ENCODE results near the gene PERM1.
"Not testable (repeated sequence)": the region's sequence is repeated elsewhere in the genome, so short reads cannot be mapped to it uniquely, and the experiment has no call there.

Gene PERM1

DNA sequence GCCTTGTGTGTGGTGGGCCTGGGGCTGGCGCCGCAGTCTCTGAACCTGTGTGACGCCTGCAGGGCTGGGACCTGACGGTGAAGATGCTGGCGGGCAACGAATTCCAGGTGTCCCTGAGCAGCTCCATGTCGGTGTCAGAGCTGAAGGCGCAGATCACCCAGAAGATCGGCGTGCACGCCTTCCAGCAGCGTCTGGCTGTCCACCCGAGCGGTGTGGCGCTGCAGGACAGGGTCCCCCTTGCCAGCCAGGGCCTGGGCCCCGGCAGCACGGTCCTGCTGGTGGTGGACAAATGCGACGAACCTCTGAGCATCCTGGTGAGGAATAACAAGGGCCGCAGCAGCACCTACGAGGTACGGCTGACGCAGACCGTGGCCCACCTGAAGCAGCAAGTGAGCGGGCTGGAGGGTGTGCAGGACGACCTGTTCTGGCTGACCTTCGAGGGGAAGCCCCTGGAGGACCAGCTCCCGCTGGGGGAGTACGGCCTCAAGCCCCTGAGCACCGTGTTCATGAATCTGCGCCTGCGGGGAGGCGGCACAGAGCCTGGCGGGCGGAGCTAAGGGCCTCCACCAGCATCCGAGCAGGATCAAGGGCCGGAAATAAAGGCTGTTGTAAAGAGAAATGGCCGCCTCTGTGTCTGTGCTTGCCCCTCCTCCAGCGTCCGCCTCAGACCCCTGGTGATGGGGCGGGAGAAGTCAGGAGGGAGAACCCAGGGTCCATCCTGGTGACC, 32.2 kb upstream of the PERM1 start:
- peak; percentile 48 for DNase-seq

DNA sequence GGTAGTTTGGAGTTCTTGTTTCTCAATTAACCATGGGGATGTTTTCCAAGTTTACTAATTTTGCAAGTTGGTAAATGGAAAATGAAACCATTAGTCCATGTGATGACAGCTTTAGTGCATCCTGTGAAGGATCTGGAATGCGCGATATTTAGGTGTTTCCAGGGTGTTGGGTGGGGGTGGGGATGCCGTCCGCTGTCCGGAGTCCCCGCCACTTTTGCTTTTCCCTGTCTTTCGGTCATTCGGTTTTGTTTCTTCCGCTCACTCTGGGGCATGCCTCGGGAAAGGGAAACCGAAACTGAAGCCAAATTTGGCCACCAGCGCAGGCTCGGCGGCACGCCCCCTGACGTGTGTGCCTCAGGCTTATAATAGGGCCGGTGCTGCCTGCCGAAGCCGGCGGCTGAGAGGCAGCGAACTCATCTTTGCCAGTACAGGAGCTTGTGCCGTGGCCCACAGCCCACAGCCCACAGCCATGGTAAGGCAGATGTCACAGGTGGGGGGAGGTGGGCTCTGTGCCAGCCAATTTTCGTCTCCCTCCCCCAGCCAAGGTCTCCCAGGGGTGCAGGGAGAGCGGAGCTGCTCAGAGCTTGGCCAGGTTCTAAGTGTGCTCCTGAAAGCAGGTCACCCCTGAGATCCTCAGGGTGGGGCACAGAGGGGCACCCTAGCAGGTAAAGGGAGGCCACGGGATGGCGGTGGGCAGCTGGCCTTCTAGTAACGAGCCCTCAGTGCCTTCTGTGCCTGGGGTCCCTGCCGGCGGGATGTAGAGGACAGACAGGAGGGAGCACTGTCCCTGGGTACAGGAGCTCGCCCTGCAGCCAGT, 31.4 kb upstream of the PERM1 start, which contains the start of gene ISG15:
ISG15 (plus strand) TSS at position 393 of the 817 bp plus-strand sequence; CDS start at position 470, 77 bp downstream.
- DNase-seq, result peak; percentile 91

DNA sequence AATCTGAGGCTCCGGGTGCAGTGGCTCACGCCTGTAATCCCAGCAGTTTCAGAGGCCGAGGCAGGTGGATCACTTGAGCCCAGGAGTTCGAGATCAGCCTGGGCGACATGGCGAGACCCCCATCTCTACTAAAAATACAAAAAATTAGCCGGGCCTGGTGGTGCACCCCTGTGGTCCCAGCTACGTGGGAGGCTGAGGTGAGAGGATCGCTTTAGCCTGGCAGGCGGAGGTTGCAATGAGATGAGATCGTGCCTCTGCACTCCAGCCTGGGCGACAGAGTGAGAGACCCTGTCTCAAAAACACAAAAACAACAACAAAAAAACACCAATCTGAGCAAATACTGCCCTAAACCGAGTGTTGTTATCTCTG, 30.8 kb upstream of the PERM1 start:
- not testable (repeated sequence) for DNase-seq

- DNase-seq, result no peak
These were observed 29.6 kb upstream of the PERM1 start for GRCh38 chr1:1011396-1011949.

DNA sequence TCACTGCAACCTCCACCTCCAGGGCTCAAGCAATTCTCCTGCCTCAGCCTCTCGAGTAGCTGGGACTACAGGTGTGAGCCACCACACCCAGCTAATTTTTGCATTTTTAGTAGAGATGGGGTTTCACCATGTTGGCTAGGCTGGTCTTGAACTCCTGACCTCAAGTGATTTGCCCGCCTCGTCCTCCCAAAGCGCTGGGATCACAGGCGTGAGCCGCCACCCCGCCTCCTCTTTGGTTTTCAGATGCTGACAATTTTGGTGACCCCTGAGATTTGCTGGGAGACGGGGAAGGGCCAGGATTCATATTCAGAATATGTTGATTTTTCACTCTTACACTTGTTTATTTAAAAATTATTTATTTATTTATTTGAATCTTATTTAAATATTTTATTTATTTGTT, 28.2 kb upstream of the PERM1 start:
- DNase-seq, result not testable (repeated sequence)

DNA sequence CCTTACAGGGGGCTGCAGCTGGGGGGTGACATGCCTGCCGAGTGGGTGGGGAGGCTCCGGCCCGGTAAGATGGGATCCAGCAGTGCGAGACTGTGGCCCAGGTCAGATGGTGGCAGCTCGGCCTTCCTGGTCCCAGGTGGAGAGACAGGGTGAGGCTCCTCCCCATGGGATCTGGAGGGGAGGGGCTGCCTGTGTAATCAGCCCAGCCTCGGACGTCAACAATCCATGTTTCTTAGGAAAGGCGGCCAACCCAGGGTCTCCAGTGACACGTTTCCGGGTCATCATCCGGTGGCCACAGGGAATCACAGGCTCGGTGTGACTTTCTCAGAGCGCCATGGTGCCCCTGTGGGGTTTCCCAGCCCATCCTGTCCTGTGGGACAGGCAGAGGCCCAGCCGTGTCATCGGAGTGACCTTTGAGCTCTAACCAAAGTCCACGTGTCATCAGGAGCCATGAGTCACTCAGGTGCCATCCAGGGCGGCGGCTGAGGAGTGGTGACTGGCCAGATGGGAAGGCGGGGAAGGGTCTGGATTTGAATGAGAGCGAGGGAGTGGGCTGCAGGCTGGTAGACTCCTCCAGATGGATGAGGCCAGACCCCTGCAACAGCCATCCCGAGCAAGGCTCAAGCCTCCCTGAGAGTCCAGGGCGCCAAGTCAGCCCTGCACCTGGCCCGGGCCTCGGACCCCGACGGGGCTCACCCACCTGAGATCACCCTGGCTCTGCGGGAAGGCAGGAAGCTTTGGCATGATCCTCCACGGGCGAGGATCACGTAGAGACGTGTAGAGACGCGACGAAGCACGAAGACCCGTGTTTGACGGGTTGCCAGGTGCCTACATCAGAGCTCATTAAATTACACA, 24.6 kb upstream of the PERM1 start:
- DNase-seq, result no peak

DNA sequence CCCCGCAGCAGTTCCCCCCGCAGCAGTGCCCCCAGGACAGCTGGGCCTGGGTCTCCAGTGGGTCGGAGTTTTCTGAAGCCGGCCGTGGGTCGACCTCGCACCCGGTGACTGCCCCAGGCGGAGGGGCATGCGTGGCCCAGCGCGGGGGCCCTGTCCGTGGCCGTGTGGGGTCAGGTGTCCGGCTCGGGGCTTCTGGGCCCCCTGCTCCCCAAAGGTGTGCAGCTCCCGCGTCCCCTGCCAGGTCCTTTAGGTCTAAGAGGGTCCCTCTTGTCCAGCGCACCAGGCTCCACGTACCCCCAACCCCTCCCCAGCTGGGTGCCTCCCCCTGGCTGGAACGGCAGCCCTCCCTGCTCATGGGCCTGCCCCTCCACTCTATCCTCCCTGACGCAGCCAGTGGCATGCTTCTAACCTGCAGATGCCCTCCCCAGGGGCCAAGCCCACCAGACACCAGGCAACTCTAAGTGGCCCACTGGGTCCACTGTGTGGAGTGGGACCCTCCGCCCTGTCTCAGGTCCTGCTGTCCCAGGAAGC, 23.9 kb upstream of the PERM1 start:
- DNase-seq, result no peak

GRCh38 chr1:1004780-1005697, 23.1 kb upstream of the PERM1 start:
- no peak for DNase-seq

- DNase-seq, result no peak
These were observed 22.5 kb upstream of the PERM1 start for GRCh38 chr1:1004420-1004779.

- DNase-seq, result no peak
These were observed 21.9 kb upstream of the PERM1 start for GRCh38 chr1:1003618-1004419.

GRCh38 chr1:1001057-1001783, 19.3 kb upstream of the PERM1 start:
- DNase-seq, result no peak

GRCh38 chr1:1000357-1001056, 18.6 kb upstream of the PERM1 start:
- peak; percentile 76 for DNase-seq

DNA sequence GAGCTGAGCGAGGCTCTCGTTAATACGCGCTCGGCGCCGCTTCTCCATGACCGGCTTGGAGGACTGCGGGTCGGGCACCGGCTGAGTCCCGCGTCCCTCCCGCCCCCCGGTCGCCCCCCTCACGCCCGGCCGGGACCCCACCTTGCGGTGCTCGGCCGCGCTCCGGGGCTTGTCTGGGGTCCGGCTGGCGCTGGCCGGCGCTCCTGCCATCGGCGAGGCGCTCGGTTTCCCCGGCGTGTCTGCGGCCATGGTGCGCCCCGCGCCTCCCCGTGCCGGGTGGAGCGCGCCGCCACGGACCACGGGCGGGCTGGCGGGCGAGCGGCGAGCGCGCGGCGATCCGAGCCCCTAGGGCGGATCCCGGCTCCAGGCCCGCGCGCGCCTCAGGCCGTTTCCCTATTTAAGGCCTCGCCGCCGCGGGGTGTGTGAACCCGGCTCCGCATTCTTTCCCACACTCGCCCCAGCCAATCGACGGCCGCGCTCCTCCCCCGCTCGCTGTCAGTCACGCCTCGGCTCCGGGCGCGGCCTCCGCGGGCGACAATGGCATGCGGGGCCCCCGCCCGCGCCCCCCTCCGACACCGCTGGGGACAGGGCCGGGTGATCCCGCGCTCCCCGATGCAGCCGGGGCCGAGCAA, 17.9 kb upstream of the PERM1 start, which contains the start of gene HES4:
HES4 (minus strand) TSS at position 373 of the 632 bp plus-strand sequence; CDS start at position 249, 124 bp downstream.
- peak; percentile 68 for DNase-seq

DNA sequence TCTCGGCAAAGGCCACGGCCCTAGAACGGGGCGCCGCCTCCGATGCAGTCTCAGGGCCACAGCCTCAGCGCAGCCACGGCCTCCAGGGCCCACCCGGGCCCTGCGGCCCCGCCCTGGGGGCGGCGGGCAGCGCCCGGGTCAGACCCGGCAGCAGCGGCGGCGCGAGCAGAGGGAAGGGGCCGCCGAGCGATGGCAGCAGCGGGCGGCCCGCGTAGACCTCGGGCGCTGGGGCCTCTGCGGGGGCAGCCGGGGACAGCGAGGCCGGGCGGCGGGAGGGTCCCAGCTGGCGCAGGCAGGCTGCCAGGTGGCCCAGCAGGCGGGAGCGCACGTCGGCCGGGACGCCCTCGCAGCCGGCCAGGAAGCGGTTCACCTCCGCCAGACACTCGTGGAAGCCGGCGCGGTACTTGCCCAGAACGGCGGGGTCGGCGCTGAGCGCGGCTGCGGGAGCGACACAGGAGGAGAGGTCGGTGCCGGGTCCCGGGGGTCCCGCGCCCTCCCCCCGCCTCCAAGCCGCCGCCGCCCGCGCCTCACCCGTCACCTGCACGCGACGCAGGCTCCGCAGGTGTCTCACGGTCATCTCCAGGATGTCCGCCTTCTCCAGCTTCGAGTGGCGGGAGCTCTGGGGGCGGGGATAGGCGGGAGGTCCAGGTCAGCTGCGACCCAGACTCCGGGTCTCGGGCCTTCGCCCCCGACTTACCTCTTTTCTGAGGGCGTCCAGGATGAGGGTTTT, 17.3 kb upstream of the PERM1 start:
- no peak for DNase-seq

GRCh38 chr1:998745-998994, 16.8 kb upstream of the PERM1 start:
- no peak for DNase-seq

GRCh38 chr1:997993-998744, 16.3 kb upstream of the PERM1 start:
- no peak for DNase-seq

- no peak for DNase-seq
These were observed 15.8 kb upstream of the PERM1 start for GRCh38 chr1:997713-997992.

All from CD4-positive, alpha-beta T cell treated with Interleukin-10 for 1 hour (primary cell).